ENCODE measurements around the gene PCSK5.

The PCSK5 gene

GRCh38 chr9:76136986-76137385 is 246.5 kb downstream of the PCSK5 start:
- no peak for TF ChIP-seq YY1 (IDR thresholded peaks at IDR 0.05; ENCODE audit: low read depth)
- TF ChIP-seq USF1 (IDR thresholded peaks at IDR 0.05) = no peak
- TF ChIP-seq RAD21 (IDR thresholded peaks at IDR 0.05; ENCODE audit: low read depth) = no peak
- TF ChIP-seq CEBPB (IDR thresholded peaks at IDR 0.05) = no peak
- no peak for TF ChIP-seq EGR1 (IDR thresholded peaks at IDR 0.05)
- no peak for TF ChIP-seq FOXM1 (IDR thresholded peaks at IDR 0.05; ENCODE audit: borderline replicate concordance, low read depth)
- no peak for TF ChIP-seq EP300 (IDR thresholded peaks at IDR 0.05; ENCODE audit: borderline replicate concordance)
- no peak for TF ChIP-seq TAF1 (IDR thresholded peaks at IDR 0.05; ENCODE audit: low read depth)
- no peak for TF ChIP-seq CREB1 (IDR thresholded peaks at IDR 0.05; ENCODE audit: low read depth)
- TF ChIP-seq ZBTB7A (IDR thresholded peaks at IDR 0.05; ENCODE audit: low read depth) = no peak

GRCh38 chr9:76137931-76138330 is 247.5 kb downstream of the PCSK5 start:
- TF ChIP-seq USF1 (IDR thresholded peaks at IDR 0.05) (no peak), YY1 (IDR thresholded peaks at IDR 0.05; ENCODE audit: low read depth) (no peak), TCF12 (IDR thresholded peaks at IDR 0.05; ENCODE audit: low read depth) (no peak), REST (IDR thresholded peaks at IDR 0.05; ENCODE audit: low read depth) (no peak), TEAD4 (IDR thresholded peaks at IDR 0.05) (no peak), MAX (IDR thresholded peaks at IDR 0.05) (no peak), EGR1 (IDR thresholded peaks at IDR 0.05) (no peak), RAD21 (IDR thresholded peaks at IDR 0.05; ENCODE audit: low read depth) (no peak), FOXM1 (IDR thresholded peaks at IDR 0.05; ENCODE audit: borderline replicate concordance, low read depth) (no peak), ZBTB7A (IDR thresholded peaks at IDR 0.05; ENCODE audit: low read depth) (no peak), EP300 (IDR thresholded peaks at IDR 0.05; ENCODE audit: borderline replicate concordance) (no peak)

- TF ChIP-seq NFIC (IDR thresholded peaks at IDR 0.05) (no peak), ZBTB7A (IDR thresholded peaks at IDR 0.05; ENCODE audit: low read depth) (no peak), CEBPB (IDR thresholded peaks at IDR 0.05) (no peak), EGR1 (IDR thresholded peaks at IDR 0.05) (no peak), EP300 (IDR thresholded peaks at IDR 0.05; ENCODE audit: borderline replicate concordance) (no peak), MAX (IDR thresholded peaks at IDR 0.05) (no peak), TCF12 (IDR thresholded peaks at IDR 0.05; ENCODE audit: low read depth) (no peak), FOXM1 (IDR thresholded peaks at IDR 0.05; ENCODE audit: borderline replicate concordance, low read depth) (no peak), TEAD4 (IDR thresholded peaks at IDR 0.05) (no peak), REST (IDR thresholded peaks at IDR 0.05; ENCODE audit: low read depth) (no peak), YY1 (IDR thresholded peaks at IDR 0.05; ENCODE audit: low read depth) (no peak), USF1 (IDR thresholded peaks at IDR 0.05) (no peak), RAD21 (IDR thresholded peaks at IDR 0.05; ENCODE audit: low read depth) (no peak), TAF1 (IDR thresholded peaks at IDR 0.05; ENCODE audit: low read depth) (no peak), CREB1 (IDR thresholded peaks at IDR 0.05; ENCODE audit: low read depth) (no peak)
Observed at GRCh38 chr9:76138360-76138759, 247.9 kb downstream of the PCSK5 start.

- no peak for TF ChIP-seq NFIC (IDR thresholded peaks at IDR 0.05)
- TF ChIP-seq EGR1 (IDR thresholded peaks at IDR 0.05) = no peak
- no peak for TF ChIP-seq YY1 (IDR thresholded peaks at IDR 0.05; ENCODE audit: low read depth)
- no peak for TF ChIP-seq TEAD4 (IDR thresholded peaks at IDR 0.05)
- TF ChIP-seq FOXM1 (IDR thresholded peaks at IDR 0.05; ENCODE audit: borderline replicate concordance, low read depth) = no peak
- TF ChIP-seq CREB1 (IDR thresholded peaks at IDR 0.05; ENCODE audit: low read depth) = no peak
- no peak for TF ChIP-seq RAD21 (IDR thresholded peaks at IDR 0.05; ENCODE audit: low read depth)
- TF ChIP-seq USF1 (IDR thresholded peaks at IDR 0.05) = no peak
- TF ChIP-seq TAF1 (IDR thresholded peaks at IDR 0.05; ENCODE audit: low read depth) = no peak
- no peak for TF ChIP-seq REST (IDR thresholded peaks at IDR 0.05; ENCODE audit: low read depth)
- no peak for TF ChIP-seq EP300 (IDR thresholded peaks at IDR 0.05; ENCODE audit: borderline replicate concordance)
- no peak for TF ChIP-seq MAX (IDR thresholded peaks at IDR 0.05)
- TF ChIP-seq ZBTB7A (IDR thresholded peaks at IDR 0.05; ENCODE audit: low read depth) = no peak
- TF ChIP-seq TCF12 (IDR thresholded peaks at IDR 0.05; ENCODE audit: low read depth) = no peak
- no peak for TF ChIP-seq CEBPB (IDR thresholded peaks at IDR 0.05)
Observed at GRCh38 chr9:76143834-76144233, 253.4 kb downstream of the PCSK5 start.

Data from Ishikawa (cell line).